ENCODE data around the gene ZCCHC17.

The ZCCHC17 gene

DNA sequence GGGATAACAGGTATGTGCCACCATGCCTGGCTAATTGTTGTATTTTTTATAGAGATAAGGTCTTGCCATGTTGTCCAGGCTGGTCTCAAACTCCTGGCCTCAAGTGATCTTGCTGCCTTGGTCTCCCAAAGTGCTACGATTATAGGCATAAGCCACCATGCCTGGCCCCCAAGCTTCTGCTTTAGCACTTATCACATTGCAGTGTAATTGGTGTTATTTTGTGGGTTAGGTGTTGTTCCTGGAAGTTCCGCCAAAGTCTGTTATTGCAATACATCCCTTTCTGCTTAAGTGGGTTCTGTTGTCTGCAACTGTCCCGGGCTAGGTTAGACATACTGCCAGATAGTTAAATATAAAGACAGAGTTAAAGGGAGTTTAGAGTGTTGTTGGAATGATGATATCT is 3.4 kb downstream of the ZCCHC17 start:
- H3K27ac ChIP-seq, result no peak overlapping the region
- no peak overlapping the region for H3K4me3 ChIP-seq

DNA sequence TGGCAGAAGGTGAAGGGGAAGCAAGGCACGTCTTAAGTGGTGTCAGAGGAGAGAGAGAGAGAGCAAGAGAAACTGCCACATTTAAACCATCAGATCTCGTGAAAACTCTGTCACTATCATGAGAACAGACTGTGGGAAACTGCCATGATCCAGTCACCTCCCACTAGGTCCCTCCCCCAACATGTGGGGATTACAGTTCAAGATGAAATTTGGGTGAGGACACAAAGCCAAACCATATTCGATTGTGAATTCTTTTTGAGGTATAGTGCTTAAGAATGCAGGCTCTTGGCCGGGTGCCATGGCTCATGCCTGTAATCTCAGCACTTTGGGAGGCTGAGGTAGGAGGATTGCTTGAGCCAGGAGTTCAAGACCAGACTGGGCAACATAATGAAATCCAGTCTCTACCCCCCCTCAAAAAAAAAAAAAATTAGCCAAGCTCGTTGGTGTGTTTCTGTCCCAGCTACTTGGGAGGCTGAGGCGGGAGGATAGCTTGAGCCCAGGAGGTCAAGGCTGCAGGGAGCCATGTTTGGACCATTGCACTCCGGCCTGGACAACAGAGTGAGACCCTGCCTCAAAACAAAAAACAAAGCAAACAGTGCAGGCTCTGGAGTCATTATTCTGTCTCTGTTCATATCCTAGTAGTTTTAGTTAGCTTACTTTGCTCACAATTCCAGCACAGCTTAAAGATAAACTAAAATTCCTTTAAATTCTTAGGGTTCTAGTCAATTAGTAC is 6.0 kb downstream of the ZCCHC17 start:
- H3K4me3 ChIP-seq, result no peak overlapping the region
- no peak overlapping the region for H3K27ac ChIP-seq

DNA sequence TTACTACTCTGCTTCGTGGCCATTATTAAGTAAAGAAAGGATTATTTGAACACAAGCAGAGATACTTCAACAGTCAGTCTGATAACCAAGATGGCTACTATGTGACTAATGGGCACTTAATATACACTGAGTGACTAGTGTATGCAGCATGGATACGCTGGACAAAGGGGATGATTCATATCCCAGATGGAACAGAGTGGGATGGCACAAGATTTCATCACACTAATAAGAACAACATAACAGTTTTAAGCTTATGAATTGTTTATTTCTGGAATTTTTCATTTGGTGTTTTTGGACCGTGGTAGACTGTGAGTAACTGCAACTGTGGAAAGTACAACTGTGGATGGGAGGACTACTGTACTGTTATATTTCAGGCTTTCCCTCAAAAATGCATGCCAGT is 9.4 kb downstream of the ZCCHC17 start:
- H3K27ac ChIP-seq, result peak overlapping the region in 1 of 21 experiments; percentile 6
- no peak overlapping the region for H3K4me3 ChIP-seq

DNA sequence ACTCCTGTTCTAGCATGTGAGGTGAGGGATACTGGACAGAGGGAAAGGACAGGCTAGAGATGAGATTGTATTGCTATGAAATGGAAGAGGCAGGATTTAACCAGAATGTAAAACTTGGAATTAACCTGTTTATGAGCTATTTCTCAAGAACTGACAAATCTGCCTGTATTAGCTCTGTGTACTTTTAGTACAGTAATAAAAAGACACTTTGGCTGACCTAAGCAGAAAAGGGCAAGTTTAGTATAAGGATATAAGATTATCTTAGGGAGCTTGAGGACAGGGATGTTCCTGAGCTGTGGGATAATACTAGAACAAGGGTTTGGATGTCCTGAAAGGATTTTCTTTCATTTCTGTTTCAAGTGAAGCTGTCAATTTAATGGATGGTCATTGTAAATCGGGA is 11.2 kb downstream of the ZCCHC17 start:
- no peak overlapping the region for H3K27ac ChIP-seq
- no peak overlapping the region for H3K4me3 ChIP-seq

DNA sequence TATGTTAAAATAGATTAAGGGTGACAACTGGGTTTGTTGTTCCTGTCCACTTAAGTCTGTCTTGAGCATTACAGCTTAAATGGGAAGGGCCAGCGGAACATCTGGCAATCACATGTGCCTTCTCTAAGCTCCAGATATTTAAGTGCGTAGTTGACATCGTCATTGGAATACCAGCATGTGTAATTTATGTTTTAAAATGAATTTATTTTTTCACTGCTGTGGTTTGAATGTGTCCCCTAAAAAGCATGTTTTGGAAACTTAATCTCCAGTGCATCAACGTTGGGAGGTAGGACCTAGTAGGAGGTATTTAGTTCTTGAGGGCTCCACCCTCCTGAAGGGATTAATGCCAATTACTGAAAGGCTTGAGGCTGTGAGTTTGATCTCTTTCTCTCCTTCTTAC is 13.4 kb downstream of the ZCCHC17 start:
- no peak overlapping the region for H3K4me3 ChIP-seq
- H3K27ac ChIP-seq, result no peak overlapping the region

DNA sequence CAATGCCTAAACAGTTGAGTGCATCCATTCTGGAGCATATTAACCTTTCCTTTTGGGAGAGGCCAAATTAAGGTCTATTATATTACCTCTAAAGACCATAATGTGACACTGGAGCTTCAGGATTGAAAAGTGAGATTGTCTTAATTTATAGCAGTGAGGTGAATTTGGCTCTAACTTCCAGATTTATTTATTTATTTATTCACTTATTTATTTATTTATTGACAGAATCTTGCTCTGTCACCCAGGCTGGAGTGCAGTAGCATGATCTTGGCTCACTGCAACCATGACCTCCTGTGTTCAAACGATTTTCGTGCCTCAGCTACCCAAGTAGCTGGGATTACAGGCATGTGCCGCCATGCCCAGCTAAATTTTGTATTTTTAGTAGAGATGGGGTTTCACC is 19.1 kb downstream of the ZCCHC17 start:
- Histone ChIP-seq H3K4me3 (no peak overlapping the region), H3K27ac (no peak overlapping the region)

DNA sequence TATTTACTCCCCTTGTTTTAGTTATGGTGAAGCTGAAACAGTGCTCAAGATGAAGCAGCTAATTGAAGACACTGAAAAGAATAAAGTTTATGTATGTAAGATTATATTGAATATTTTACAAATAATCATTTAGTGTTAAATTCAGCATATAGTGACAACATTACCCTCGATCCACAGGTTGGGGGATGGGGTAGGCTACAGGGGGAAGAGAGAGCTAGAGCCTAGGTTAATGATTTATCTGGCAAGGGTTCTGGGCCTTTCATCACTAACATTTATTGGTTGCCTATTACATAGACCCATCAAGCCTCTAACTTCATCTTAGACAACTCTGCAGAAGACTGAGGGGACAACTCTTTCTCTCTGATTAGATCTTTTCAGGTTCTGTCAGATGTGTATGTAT is 21.3 kb downstream of the ZCCHC17 start:
- no peak overlapping the region for H3K4me3 ChIP-seq
- no peak overlapping the region for H3K27ac ChIP-seq

DNA sequence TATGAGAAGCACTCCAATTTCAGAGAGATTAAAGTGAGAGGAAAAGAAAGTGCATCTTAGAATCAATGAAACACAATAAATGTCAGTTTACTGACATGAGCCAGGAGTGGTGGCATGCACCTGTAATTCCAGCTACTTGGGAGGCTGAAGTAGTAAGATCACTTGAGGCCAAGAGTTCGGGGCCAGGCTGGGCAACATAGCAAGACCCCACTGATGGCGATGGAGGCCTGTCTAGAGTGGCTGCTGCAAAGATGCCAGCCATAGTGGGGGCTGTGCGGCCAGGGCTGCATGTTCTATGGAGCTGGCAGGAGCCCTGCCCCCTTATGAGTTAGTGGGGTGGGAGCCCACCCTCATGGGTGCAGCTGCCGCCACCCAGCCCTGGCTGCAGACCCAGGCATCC is 27.3 kb downstream of the ZCCHC17 start:
- Histone ChIP-seq H3K27ac (no peak overlapping the region), H3K4me3 (no peak overlapping the region)

DNA sequence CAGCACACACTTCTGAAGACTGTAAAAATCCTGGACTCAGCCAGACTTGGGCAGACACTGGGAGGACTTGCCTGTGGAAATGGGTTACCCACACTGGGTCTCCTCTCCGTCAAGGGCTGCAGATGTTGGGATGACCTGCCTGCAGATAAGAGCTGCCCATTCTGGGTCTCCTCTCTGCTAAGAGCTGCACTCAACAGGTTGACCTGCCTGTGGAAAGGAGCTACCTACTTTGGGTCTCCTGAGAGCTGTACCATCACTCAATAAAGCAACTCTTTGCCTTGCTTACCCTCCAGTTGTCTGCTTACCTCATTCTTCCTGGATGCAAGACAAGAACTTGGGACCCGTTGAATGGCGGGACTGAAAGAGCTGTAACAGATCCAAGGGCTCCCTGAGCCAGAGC is 28.2 kb downstream of the ZCCHC17 start:
- no peak overlapping the region for H3K4me3 ChIP-seq
- no peak overlapping the region for H3K27ac ChIP-seq

DNA sequence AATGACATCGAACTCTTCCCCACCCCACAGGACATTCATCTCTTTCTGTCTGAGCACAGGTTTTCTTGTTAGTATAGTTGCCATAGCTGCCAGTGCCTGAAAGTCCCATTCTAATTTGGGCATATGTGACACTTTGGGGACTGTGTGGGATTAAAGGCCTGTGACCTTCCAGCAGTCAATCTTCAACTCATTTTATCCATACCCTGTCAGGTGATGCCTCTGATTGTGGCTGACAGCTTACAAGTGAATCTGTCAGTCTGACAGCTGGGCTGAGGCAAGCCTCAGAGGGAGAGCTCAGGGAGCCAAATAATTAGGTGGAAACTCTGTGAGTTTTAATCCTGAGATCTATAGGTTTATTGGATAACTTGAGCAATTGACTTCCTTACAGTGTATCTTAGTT is 29.6 kb downstream of the ZCCHC17 start:
- Histone ChIP-seq H3K27ac (no peak overlapping the region), H3K4me3 (no peak overlapping the region)

DNA sequence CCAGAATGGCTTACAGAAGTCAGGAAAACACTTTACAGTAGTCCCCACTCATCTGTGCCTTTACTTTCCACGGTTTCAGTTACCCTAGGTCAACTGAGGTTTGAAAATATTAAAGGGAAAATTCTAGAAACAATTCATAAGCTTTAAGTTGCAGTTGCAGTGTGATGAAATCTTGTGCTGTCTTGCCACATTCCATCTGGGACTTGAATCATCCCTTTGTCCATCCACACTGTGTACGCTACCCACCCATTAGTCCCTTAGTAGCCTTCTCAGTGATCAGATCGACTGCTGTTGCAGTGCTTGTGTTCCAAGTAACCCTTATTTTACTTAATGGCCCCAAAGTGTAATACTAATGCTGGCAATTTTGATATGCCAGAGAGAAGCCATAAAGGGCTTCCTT is 30.5 kb downstream of the ZCCHC17 start:
- Histone ChIP-seq H3K27ac (no peak overlapping the region), H3K4me3 (no peak overlapping the region)

DNA sequence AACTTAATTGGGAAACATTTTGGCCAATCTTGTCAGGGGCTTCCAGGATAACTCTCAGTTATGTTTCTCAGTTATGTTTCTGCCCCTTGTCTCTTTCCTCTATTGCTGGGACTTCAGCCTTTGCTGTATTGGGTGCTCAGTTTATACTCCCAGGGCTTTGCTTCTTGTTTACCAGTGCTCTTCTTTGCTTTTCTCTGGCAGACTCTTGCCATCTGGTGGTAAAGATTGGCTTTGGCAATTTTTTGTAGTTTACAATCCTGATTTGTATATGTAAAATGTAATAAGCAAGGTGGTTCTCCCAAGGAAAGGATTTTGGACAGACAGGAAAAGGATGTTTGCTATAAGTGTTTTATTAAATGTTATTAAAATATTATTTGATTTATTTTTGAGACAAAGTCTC is 38.2 kb downstream of the ZCCHC17 start:
- no peak overlapping the region for H3K4me3 ChIP-seq
- no peak overlapping the region for H3K27ac ChIP-seq

DNA sequence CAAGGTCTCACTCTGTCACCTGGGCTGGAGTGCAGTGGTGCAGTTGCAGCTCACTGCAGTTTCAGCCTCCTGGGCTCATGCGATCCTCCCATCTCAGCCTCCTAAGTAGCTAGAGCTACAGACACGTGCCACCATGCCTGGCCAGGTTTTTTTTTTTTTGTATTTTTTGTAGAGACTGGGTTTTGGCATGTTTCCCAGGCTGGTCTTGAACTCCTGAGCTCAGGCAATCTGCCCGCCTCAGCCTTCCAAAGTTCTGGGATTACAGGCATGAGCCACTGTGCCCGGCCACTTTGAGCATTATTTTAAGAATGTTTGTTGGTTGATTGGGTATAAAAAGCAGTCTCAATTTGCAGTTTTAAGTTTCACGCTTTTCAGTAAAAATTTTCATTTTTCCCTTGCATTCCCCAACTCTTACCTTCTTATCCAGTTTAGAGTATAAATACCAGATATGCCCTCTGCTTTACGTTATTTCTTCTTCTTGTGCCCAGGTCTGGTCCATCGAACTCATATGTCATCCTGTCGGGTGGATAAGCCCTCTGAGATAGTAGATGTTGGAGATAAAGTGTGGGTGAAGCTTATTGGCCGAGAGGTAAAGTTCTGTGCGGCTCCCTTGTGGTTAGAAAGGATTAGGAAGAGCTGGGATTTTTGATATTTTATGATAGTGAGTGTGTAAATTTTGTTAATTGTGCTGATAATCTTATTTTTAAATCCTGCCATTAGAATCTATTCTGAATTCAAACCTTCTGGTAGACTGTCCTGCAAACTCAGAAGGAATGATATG is 40.0 kb downstream of the ZCCHC17 start:
- no peak overlapping the region for H3K27ac ChIP-seq
- H3K4me3 ChIP-seq, result no peak overlapping the region

DNA sequence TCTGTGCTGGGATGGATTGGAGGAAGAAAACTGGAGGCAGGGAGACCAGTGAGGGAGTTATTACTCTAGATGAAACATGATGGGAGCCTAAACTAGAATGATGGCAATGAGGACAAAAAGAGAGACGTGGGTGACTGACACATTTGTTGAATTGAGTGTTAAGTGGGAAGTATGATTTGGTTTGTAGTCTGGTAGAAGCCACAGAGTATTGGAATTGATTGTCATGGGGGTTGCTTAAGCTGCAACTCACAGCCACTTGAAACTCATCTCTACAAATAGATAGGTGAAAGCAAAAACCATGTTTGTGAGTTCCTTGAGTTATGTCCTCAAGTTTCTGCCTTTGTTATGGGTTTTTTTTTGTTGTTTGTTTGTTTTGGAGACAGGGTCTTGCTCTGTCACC is 47.7 kb downstream of the ZCCHC17 start:
- no peak overlapping the region for H3K27ac ChIP-seq
- H3K4me3 ChIP-seq, result no peak overlapping the region

DNA sequence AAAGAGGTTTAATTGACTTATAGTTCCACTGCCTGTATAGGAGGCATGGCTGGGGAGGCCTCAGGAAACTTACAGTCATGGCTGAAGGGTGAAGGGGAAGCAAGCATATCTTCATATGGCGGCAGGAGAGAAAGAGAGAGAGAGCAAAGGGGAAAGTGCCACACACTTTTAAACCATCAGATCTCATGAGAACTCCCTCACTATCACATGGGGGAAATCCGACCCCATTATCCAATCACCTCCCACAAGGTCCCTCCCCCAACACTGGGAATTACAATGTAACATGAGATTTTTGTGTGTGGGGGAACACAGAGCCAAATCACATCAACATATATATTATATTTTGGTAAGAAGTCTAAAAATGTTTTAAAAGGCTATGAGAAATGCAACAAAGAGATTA is 48.8 kb downstream of the ZCCHC17 start:
- Histone ChIP-seq H3K27ac (no peak overlapping the region), H3K4me3 (no peak overlapping the region)

DNA sequence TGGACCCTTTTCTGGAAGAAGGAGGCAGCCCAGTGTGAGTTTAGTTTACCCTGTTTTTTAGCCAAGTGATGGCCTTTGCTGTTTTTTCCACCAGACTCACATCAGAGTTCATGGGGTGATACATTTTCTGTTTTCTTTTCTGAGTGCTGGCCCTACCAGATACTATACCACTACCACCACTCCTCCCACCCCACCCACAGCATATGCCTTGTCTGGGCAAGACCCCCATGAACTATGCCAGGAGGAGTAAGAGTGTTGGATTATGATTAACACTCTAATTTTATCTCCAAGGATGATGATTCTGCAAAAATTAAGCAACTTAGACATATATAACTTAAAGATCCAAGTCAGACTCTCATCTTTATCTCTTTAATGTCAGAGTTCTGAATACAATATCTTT is 50.0 kb downstream of the ZCCHC17 start:
- no peak overlapping the region for H3K4me3 ChIP-seq
- no peak overlapping the region for H3K27ac ChIP-seq

DNA sequence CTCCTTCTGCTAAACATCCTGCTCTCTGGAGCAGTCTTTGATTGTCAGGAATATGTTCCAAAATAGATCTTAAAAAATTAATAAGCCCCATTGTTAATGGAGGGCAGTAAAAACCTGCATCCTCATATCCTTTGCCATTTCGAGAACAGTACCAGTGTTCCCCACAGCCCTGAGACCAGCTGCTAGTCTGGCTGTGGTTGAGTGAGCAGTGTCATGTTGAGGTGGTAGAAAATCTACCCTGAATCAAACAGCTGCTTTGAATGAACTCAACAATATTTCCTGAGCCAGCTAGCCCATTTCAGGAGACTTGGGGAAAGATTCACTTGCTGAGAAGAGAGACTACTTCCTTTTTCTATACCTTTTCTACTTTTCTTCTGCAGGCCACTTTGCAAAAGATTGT is 51.6 kb downstream of the ZCCHC17 start:
- H3K27ac ChIP-seq, result no peak overlapping the region

DNA sequence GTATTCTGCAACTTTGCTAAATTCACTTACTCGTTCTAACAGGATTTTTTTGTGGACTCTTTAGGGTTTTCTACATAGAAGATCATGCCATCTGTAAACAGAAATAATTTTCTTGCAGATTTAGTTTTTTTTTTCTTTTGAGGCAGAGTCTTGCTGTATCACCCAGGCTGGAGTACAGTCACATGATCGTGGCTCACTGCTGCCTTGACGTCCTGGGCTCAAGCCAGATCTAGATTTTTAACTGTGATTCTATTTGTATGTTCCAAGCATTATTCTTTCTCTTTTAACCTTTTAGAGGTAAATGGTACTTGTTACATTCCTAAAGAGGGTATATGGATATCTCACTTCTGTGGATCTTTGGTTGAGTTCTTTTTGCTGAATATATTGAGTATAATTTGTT is 57.5 kb downstream of the ZCCHC17 start:
- H3K27ac ChIP-seq, result no peak overlapping the region
- no peak overlapping the region for H3K4me3 ChIP-seq

More for the DNA sequence above, 51.6 kb downstream of the ZCCHC17 start:
- H3K4me3 ChIP-seq, result no peak overlapping the region

DNA sequence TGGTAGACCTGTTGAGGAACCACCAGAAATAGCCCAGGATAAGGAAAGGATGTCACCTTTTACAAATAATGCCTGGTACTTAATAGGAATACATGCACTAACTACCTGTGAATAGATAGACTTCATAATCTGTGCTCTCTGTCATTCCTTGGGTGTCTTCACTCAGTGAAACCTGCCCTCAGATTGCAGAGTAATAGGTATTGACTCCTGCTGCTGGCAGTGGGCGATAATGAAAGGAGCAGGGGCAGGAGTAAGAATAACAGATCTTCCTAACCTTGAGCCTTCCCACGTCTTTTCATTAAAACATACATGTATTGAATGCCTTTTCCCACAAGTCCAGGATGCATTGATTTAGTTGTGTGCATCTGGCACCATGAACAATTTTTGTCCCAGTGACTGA is 59.6 kb downstream of the ZCCHC17 start:
- Histone ChIP-seq H3K27ac (no peak overlapping the region), H3K4me3 (no peak overlapping the region)

DNA sequence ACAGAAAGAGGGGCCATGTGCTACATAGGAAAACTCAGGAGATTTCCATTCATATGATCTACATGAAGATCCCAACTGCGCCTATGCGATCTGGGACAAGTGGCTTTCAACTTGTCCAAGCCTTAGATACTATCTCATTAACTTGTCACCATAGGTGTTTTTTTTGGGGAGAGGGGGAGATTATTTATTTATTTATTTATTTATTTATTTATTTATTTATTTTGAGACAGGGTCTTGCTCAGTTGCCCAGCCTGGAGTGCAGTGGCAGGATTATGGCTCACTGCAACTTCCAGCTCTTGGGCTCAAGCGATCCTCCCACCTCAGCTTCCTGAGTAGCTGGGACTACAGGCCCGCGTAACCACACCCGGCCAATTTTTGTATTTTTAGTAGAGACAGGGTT is 64.8 kb downstream of the ZCCHC17 start:
- Histone ChIP-seq H3K27ac (no peak overlapping the region), H3K4me3 (no peak overlapping the region)

DNA sequence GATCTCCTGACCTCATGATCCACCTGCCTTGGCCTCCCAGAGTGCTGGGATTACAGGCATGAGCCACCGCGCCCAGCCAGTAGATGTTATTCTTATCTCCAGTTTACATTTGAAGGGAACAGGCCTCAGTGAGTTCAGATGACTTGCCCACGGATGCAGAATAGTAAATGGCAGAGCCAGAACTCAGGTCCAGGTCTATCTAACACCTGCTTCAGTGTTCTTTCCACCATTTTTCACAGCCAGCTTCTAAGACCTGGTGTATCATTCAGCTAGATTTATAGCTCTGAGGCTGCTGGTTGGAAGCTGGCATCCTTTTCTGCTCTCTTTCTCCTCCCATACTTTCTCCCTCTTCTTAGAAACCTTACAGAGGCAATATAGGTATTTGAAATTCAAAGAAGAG is 65.2 kb downstream of the ZCCHC17 start:
- Histone ChIP-seq H3K4me3 (no peak overlapping the region), H3K27ac (no peak overlapping the region)
